Spinal cord (tissue), 10 donors: ENCODE data around the gene PLEKHJ1. TPM values are rescaled to one million over a fixed set of nuclear protein-coding genes. Genes with fewer than 3 reads are reported as not detected.

Experiments
- DNase-seq, 6 donors: peaks; one replicate each; pipeline versions ENCODE4 v3.0.0 to v3.0.0-alpha.2; 2013 to 2015; ENCODE audit warnings: low spot score in 6 of 6, low read depth in 4 of 6
- H3K27ac ChIP-seq: one replicate; pipeline ENCODE4 v1.5.1; 2013; ENCODE audit warnings: low read depth, low read length, control low read depth
- H3K27me3 ChIP-seq: one replicate; pipeline ENCODE4 v1.6.1; 2013; ENCODE audit warnings: low read length; ENCODE audit not compliant: control insufficient read depth, insufficient read depth
- H3K36me3 ChIP-seq: one replicate; pipeline ENCODE4 v1.6.1; 2013; ENCODE audit warnings: low read length; ENCODE audit not compliant: control insufficient read depth, insufficient read depth
- H3K4me1 ChIP-seq: one replicate; pipeline ENCODE4 v1.6.1; 2013; ENCODE audit warnings: low read length; ENCODE audit not compliant: control insufficient read depth, insufficient read depth
- H3K4me3 ChIP-seq: one replicate; pipeline ENCODE4 v1.5.1; 2013; ENCODE audit warnings: low read depth, low read length, control low read depth
- H3K9me3 ChIP-seq: one replicate; pipeline ENCODE4 v1.6.1; 2013; ENCODE audit warnings: low read length; ENCODE audit not compliant: control insufficient read depth, insufficient read depth
- WGBS: methylation state at CpG from one replicate; pipeline ENCODE4 v1.1.5; 2013; ENCODE audit warnings: missing lambda C conversion rate; ENCODE audit not compliant: insufficient coverage; 5-methylcytosine and 5-hydroxymethylcytosine counted together
- polyA plus RNA-seq, 2 donors: library from polyadenylated mRNA; unstranded; fragments of 120-200 nt; gene quantifications; one replicate each; pipeline ENCODE4 v1.2.1, GENCODE V29; 2013; ENCODE audit not compliant: insufficient read length in 2 of 2
- total RNA-seq, 2 donors: library from RNA; depleted of rRNA in 1 of 2; stranded (reverse); fragments of 120-200 nt in 1 of 2; fragments of >200 nt in 1 of 2; gene quantifications; one replicate each; pipeline versions ENCODE4 v1.2.3 to v1.2.4, GENCODE V29; 2013 to 2014
- donor health status: healthy.

Gene PLEKHJ1
- total and polyA plus RNA-seq, 4 donors: 46.5 to 106 (median 84.2) TPM

DNA sequence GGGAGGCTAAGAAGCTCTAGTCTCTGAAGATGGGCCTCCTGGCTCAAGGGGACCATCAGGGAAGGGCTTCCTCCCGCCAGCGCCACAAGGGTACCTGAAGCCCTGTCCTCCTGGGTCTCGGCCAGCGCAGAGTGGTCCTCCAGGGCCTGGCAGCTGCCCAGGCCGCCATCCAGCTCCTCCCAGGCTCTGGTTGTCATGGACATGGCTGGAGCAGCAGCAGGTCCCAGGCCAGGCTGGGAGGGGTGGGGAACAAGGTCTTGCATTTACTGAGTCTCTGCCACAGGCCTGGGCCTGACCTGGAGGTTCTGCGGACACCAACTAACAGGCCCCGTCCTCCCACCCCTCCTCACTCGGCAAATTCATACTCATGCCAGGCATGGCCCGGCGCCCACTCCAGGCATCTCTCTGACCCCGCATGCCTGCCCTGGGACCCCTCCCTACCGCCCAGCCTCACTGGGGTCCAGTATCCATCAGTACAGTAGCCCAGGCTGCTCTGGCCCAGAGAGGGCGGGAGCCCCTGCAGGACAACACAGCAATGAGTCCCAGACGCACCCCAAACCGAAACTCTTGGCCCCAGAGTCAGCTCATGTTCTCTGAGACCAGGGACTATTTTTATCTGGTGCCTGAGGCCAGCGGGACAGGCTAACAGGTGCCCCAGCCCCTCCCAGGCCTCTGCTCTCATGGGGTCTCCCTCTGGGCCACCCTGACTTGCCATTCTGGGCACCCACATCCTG is 19.1 kb upstream of the PLEKHJ1 start:
- DNase-seq: no peak
- peaks cover 27% of the 10 kb centered on the region for H3K4me1 ChIP-seq
- WGBS: 68% methylated on average over 16 of the region's 16 CpGs
- no peak overlapping the region for H3K4me3 ChIP-seq
- H3K27ac ChIP-seq: no peak overlapping the region
- no peaks in the 10 kb centered on the region for H3K36me3 ChIP-seq
- H3K27me3 ChIP-seq: peaks cover 35% of the 10 kb centered on the region
- no peaks in the 10 kb centered on the region for H3K9me3 ChIP-seq

DNA sequence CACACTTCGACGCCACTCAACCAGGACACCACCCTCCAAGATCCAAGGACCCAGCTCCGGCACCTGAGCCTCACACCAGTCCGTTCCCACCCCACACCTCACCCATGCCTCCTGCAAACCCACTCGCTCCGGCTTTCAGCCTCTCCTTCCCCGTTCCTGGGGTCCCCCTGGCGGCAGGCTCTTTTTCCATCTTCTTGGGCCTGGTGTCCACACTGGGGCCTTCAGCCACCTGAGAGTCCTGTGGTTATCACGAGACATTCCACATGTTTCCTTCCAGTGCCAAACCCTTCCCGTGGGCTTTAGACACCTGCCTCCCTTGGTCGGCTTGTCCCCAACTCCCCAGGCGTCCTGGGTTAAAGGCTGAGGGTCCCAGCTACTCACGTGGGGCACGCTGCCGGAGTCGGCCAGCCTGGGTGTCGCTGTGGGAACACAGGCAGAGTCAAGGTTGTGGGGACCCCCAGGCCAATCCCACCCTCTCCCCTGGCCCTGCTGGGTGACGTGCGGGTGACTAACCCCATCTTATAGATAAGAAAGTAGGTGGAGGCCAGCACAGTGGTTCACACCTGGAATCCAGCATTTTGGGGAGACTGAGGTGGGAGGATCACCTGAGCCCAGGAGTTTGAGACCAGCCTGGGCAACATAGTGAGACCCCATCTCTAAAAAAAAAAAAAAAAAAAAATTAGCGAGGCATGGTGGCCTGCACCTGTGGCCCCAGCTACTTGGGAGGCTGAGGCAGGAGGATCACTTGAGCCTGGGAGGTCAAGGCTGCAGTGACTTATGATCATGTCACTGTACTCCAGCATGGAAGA is 18.1 kb upstream of the PLEKHJ1 start:
- Histone ChIP-seq H3K36me3 (peaks cover 9% of the 10 kb centered on the region), H3K27me3 (peaks cover 45% of the 10 kb centered on the region), H3K27ac (no peak overlapping the region), H3K4me1 (peaks cover 33% of the 10 kb centered on the region), H3K4me3 (no peak overlapping the region), H3K9me3 (no peaks in the 10 kb centered on the region)
- peak in 1 of 6 donors; percentile 57 for DNase-seq
- WGBS: 51% methylated on average over 17 of the region's 20 CpGs

DNA sequence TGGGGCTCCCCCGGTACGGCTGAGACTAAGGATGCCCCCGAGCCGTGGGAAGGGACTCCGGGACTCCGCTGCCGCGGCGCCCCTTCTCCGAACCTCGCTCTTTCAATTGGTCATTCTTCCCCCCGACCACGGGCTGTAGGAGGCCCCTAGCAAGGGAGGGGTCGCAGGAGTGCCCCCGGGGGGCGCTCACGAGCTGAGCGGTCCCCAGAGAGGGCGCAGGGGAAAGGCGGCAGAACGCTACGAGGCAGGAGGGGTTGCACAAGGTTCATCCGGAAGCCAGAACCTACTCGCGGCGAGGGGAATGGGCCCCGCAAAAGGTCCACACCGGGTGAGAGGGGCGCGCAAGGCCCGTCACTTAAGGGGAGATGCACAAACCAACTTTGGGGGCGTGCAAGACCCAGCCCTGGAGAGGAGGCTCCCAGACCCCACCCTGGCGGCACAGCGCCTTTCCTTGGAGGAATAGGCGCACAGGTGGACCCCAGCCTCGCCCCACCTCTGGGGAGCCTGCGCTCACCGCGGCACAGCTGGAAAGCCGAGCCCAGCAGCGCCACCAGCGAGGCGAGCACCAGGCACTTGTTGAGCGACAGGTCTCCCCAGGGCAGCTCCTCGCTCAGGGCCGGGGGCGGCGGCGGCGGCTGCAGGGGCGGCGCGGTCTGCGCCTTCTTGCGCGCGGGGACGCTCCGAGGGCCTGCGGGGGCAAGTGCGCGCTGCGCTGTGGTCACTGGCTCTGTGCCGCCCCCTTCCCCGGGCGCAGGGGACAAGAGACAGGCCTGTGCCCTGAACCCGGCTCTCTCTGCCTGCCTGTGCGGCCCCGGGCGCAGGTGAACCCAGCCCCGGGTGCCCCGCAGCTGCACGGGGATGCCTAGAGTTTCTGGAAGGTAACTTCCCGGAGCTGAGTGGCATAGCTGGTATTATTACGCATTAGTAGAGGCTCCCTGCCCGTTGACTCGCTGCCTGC is 17.3 kb upstream of the PLEKHJ1 start:
- Histone ChIP-seq H3K4me3 (no peak overlapping the region), H3K36me3 (peaks cover 18% of the 10 kb centered on the region), H3K27ac (no peak overlapping the region), H3K9me3 (no peaks in the 10 kb centered on the region), H3K4me1 (peaks cover 33% of the 10 kb centered on the region), H3K27me3 (peaks cover 51% of the 10 kb centered on the region)
- DNase-seq: no peak
- WGBS: 4% methylated on average over 76 of the region's 77 CpGs

DNA sequence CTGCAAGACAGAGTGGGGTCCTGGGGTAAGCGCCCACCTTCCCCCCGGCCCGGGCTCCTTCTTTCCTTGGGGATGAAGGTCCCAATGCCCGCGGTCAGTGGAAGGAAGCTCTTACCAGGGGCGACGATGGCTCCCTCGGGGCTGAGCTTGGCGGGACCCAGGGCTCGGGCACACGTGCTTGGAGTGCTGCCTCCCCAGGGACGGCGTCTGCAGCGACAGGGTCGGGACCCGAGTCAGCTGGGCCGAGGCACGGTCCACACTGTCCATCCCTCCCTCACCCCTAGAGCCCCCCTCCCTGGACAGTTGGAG is 16.6 kb upstream of the PLEKHJ1 start:
- H3K27me3 ChIP-seq: peaks cover 51% of the 10 kb centered on the region
- H3K4me1 ChIP-seq: peaks cover 33% of the 10 kb centered on the region
- peaks cover 25% of the 10 kb centered on the region for H3K36me3 ChIP-seq
- WGBS: 9% methylated on average over 18 of the region's 18 CpGs
- DNase-seq: no peak
- H3K4me3 ChIP-seq: no peak overlapping the region
- H3K9me3 ChIP-seq: no peaks in the 10 kb centered on the region
- no peak overlapping the region for H3K27ac ChIP-seq

DNA sequence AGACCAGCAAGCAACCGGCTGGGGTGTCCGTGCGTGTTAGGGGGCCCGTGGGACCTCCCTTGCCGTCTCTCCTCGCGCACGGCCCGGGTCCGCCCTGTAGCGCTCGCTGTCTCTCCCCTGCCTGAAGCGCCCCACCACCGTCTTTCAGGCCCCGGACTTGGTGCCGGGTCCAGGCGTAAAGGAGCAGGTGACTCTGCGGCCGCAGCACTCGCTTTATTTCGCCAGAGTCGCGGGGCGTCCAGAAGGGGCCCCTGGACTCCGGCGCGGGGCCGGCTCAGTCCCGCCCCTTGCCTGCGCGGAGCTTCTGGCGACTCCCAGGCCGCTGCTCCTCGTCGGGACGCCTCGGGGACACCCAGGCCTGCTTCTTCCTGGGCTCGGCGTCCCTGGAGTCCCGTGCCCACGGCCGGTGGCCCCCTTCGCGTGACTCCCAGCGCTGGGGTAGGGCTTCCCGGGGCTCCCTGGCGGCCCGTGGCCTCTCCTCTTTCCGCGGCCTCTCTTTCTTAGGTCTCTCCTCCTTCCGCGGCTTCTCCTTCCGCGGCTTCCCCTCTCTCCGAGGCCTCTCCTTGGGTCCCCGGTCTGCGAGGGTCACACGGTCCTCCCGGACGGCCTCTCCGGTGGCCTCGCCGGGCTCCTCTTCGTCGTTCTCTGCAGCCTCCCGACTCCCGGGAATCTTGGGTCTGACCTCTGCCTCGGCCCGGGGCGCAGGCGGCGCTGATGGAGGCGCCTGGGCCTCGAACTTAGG is 16.1 kb upstream of the PLEKHJ1 start:
- no peak overlapping the region for H3K27ac ChIP-seq
- H3K4me3 ChIP-seq: no peak overlapping the region
- no peak for DNase-seq
- H3K36me3 ChIP-seq: peaks cover 30% of the 10 kb centered on the region
- peaks cover 51% of the 10 kb centered on the region for H3K27me3 ChIP-seq
- H3K9me3 ChIP-seq: no peaks in the 10 kb centered on the region
- 16% methylated on average over 74 of the region's 74 CpGs for WGBS
- H3K4me1 ChIP-seq: peaks cover 33% of the 10 kb centered on the region

DNA sequence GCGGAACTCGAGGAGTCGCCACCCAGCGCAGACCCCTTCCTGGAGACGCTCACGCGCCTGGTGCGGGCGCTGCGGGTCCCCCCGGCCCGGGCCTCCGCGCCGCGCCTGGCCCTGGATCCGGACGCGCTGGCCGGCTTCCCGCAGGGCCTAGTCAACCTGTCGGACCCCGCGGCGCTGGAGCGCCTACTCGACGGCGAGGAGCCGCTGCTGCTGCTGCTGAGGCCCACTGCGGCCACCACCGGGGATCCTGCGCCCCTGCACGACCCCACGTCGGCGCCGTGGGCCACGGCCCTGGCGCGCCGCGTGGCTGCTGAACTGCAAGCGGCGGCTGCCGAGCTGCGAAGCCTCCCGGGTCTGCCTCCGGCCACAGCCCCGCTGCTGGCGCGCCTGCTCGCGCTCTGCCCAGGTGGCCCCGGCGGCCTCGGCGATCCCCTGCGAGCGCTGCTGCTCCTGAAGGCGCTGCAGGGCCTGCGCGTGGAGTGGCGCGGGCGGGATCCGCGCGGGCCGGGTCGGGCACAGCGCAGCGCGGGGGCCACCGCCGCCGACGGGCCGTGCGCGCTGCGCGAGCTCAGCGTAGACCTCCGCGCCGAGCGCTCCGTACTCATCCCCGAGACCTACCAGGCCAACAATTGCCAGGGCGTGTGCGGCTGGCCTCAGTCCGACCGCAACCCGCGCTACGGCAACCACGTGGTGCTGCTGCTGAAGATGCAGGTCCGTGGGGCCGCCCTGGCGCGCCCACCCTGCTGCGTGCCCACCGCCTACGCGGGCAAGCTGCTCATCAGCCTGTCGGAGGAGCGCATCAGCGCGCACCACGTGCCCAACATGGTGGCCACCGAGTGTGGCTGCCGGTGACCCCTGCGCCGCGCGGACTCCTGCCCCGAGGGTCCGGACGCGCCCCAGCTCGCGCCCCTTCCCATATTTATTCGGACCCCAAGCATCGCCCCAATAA is 15.3 kb upstream of the PLEKHJ1 start:
- Histone ChIP-seq H3K27ac (no peak overlapping the region), H3K36me3 (peaks cover 38% of the 10 kb centered on the region), H3K27me3 (peaks cover 51% of the 10 kb centered on the region), H3K9me3 (no peaks in the 10 kb centered on the region), H3K4me1 (peaks cover 37% of the 10 kb centered on the region), H3K4me3 (no peak overlapping the region)
- peak in 1 of 6 donors; percentile 36 for DNase-seq
- 6% methylated on average over 125 of the region's 125 CpGs for WGBS

DNA sequence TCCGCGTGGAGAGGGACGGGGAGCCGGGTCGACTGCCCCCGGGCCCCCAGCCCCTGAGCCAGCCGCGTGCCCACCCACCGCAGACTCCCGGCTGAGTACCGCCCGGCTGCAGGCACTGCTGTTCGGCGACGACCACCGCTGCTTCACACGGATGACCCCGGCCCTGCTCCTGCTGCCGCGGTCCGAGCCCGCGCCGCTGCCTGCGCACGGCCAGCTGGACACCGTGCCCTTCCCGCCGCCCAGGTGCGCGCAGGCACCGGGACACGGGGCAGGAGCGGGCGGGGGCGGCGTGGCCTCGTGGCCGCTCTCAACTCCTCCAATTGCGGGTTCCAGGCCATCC is 14.6 kb upstream of the PLEKHJ1 start:
- no peaks in the 10 kb centered on the region for H3K9me3 ChIP-seq
- peaks cover 45% of the 10 kb centered on the region for H3K36me3 ChIP-seq
- 11% methylated on average over 40 of the region's 40 CpGs for WGBS
- peaks cover 51% of the 10 kb centered on the region for H3K27me3 ChIP-seq
- H3K27ac ChIP-seq: no peak overlapping the region
- H3K4me3 ChIP-seq: no peak overlapping the region
- no peak for DNase-seq
- peaks cover 37% of the 10 kb centered on the region for H3K4me1 ChIP-seq

DNA sequence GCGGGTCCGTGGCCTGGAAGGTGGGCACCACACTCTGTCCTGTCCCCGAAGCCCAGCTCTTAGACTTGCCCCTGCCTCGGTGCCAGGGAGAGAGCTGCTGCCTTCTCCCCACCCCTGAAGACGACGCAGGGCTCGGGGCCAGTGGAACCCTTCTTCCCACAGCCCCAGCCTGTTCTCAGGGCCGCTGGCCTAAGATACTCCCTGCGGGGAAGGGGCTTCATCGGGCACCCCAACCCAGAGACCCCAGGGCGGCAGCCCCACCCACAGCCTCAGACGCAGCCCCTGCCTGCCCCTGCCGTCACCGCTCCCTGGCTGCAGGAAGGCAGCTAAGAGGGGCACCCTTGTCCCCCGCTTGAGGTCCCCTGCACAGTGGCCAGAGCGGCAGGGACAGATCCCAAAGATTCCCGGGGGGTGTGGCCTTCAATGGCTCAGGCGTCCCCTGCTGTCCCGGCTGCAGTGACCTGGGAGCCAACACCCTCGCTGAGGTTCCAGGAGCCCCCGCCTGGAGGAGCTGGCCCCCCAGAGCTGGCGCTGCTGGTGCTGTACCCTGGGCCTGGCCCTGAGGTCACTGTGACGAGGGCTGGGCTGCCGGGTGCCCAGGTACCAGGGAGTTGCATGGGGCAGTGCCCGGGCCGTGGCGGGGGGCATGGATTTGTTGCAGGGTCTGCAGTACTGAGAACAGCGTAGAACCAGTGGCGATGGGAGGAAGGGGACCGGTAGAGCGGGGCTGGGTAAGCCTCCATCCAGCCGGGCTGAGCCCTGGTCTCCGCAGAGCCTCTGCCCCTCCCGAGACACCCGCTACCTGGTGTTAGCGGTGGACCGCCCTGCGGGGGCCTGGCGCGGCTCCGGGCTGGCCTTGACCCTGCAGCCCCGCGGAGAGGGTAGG is 14.0 kb upstream of the PLEKHJ1 start:
- no peak overlapping the region for H3K27ac ChIP-seq
- H3K27me3 ChIP-seq: peaks cover 51% of the 10 kb centered on the region
- no peak for DNase-seq
- H3K4me1 ChIP-seq: peaks cover 37% of the 10 kb centered on the region
- no peaks in the 10 kb centered on the region for H3K9me3 ChIP-seq
- 28% methylated on average over 40 of the region's 43 CpGs for WGBS
- H3K4me3 ChIP-seq: no peak overlapping the region
- H3K36me3 ChIP-seq: peaks cover 51% of the 10 kb centered on the region
